ENCODE results near the gene TAF1B.

TAF1B gene

GRCh38 chr2:9968553-9969497 lies 125.6 kb downstream of the TAF1B start:
- DNase-seq, result no peak

- DNase-seq, result no peak
These were observed 127.1 kb downstream of the TAF1B start for GRCh38 chr2:9970200-9971044.

- DNase-seq, result no peak
These were observed 128.0 kb downstream of the TAF1B start for GRCh38 chr2:9971105-9971818.

GRCh38 chr2:9971890-9972289 lies 128.6 kb downstream of the TAF1B start:
- DNase-seq, result no peak

- DNase-seq, result no peak
These were observed 129.6 kb downstream of the TAF1B start for GRCh38 chr2:9972621-9973479.

GRCh38 chr2:9973690-9974089 lies 130.4 kb downstream of the TAF1B start:
- DNase-seq, result no peak

- no peak for DNase-seq
These were observed 131.1 kb downstream of the TAF1B start for GRCh38 chr2:9974343-9974742.

GRCh38 chr2:9975328-9975727 lies 132.1 kb downstream of the TAF1B start:
- DNase-seq, result no peak

GRCh38 chr2:9975805-9976447 lies 132.7 kb downstream of the TAF1B start:
- DNase-seq, result no peak

GRCh38 chr2:9979977-9980376 lies 136.7 kb downstream of the TAF1B start:
- no peak for DNase-seq

GRCh38 chr2:9980520-9980919 lies 137.2 kb downstream of the TAF1B start:
- DNase-seq, result no peak

- DNase-seq, result no peak
These were observed 138.4 kb downstream of the TAF1B start for GRCh38 chr2:9981655-9982054.

- no peak for DNase-seq
These were observed 139.0 kb downstream of the TAF1B start for GRCh38 chr2:9982248-9982647.

GRCh38 chr2:9982891-9983290 lies 139.6 kb downstream of the TAF1B start:
- no peak for DNase-seq

- no peak for DNase-seq
These were observed 140.3 kb downstream of the TAF1B start for GRCh38 chr2:9983401-9984216.
